Measurements from ENCODE around the gene WDR93. TPM values are rescaled to one million over a fixed set of nuclear protein-coding genes. Genes with fewer than 3 reads are reported as not detected.
"Not testable (repeated sequence)": the region's sequence is repeated elsewhere in the genome, so short reads cannot be mapped to it uniquely, and the experiment has no call there.

The WDR93 gene
- polyA plus RNA-seq, 10 donors = 0.07 to 0.37 (median 0.14) TPM

- DNase-seq = no peak
Measured at GRCh38 chr15:89685995-89686394, 4.6 kb upstream of the WDR93 start.

- no peak for DNase-seq
Measured at GRCh38 chr15:89686522-89686921, 4.1 kb upstream of the WDR93 start.

GRCh38 chr15:89689930-89690275, 708 bp upstream of the WDR93 start:
- DNase-seq = not testable (repeated sequence)

GRCh38 chr15:89693091-89693490, 2.5 kb downstream of the WDR93 start:
- DNase-seq = no peak

GRCh38 chr15:89693696-89694095, 3.1 kb downstream of the WDR93 start:
- no peak for DNase-seq

- no peak for DNase-seq
Measured at GRCh38 chr15:89695198-89695597, 4.6 kb downstream of the WDR93 start.

GRCh38 chr15:89704411-89704810, 13.8 kb downstream of the WDR93 start:
- peak in 1 of 3 donors; percentile 16 for DNase-seq

GRCh38 chr15:89707577-89707976, 17.0 kb downstream of the WDR93 start:
- no peak for DNase-seq

- no peak for DNase-seq
Measured at GRCh38 chr15:89714775-89715174, 24.2 kb downstream of the WDR93 start.

GRCh38 chr15:89723031-89723430, 32.4 kb downstream of the WDR93 start:
- no peak for DNase-seq

GRCh38 chr15:89724621-89725020, 34.0 kb downstream of the WDR93 start:
- no peak for DNase-seq

- DNase-seq = no peak
Measured at GRCh38 chr15:89725064-89725463, 34.5 kb downstream of the WDR93 start.

GRCh38 chr15:89728254-89728653, 37.6 kb downstream of the WDR93 start:
- no peak for DNase-seq

GRCh38 chr15:89731275-89731674, 40.7 kb downstream of the WDR93 start:
- no peak for DNase-seq

- DNase-seq = peak in 1 of 3 donors; percentile 37
Measured at GRCh38 chr15:89732451-89733172, 42.0 kb downstream of the WDR93 start.

- DNase-seq = no peak
Measured at GRCh38 chr15:89735773-89736172, 45.2 kb downstream of the WDR93 start.

GRCh38 chr15:89740137-89740536, 49.5 kb downstream of the WDR93 start:
- DNase-seq = peak; percentile 62 to 82 (median 72)

GRCh38 chr15:89743011-89743410, 52.4 kb downstream of the WDR93 start:
- DNase-seq = no peak

GRCh38 chr15:89743594-89743993, 53.0 kb downstream of the WDR93 start:
- DNase-seq = no peak

GRCh38 chr15:89745131-89745530, 54.5 kb downstream of the WDR93 start:
- DNase-seq = no peak

- DNase-seq = no peak
Measured at GRCh38 chr15:89745768-89746167, 55.2 kb downstream of the WDR93 start.

GRCh38 chr15:89746386-89746780, 55.8 kb downstream of the WDR93 start:
- DNase-seq = no peak

GRCh38 chr15:89747708-89748682, 57.4 kb downstream of the WDR93 start:
- no peak for DNase-seq

All from muscle of back (tissue), 11 donors.